ENCODE data around the gene PGM3. TPM values are rescaled to one million over a fixed set of nuclear protein-coding genes. Genes with fewer than 3 reads are reported as not detected.
A peak's percentile ranks its signal among the peaks of the same experiment; 100 is the strongest.

The PGM3 gene, protein sequence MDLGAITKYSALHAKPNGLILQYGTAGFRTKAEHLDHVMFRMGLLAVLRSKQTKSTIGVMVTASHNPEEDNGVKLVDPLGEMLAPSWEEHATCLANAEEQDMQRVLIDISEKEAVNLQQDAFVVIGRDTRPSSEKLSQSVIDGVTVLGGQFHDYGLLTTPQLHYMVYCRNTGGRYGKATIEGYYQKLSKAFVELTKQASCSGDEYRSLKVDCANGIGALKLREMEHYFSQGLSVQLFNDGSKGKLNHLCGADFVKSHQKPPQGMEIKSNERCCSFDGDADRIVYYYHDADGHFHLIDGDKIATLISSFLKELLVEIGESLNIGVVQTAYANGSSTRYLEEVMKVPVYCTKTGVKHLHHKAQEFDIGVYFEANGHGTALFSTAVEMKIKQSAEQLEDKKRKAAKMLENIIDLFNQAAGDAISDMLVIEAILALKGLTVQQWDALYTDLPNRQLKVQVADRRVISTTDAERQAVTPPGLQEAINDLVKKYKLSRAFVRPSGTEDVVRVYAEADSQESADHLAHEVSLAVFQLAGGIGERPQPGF
- total RNA-seq: 100 to 1,000 TPM in 1 of 4 donors, 10 to 100 TPM in 2, 1 to 10 TPM in 1; 7.9 to 291 (median 21.1) TPM

GRCh38 chr6:83192871-83193746 lies at the start of gene PGM3, which contains the start of gene RWDD2A:
Gene PGM3 (minus strand): TSS chr6:83193265. CDS start chr6:83191012, 2,253 bp downstream.
Gene RWDD2A (plus strand): TSS chr6:83193357. CDS start chr6:83194452, 1,095 bp downstream.
- WGBS, 2 donors (ENCODE audit: low coverage in 1 of 2): 1% methylated on average over 78 of the region's 88 CpGs; no CpG with 5 or more reads in 1 of the 2 donors
- peak; percentile 94 for DNase-seq
- Histone ChIP-seq H3K9me3 (no peaks in the 10 kb centered on the region), H3K27ac (peak within 1 kb of the TSS; percentile 85 to 87 (median 86)), H3K36me3 (peaks cover 0 to 3% (median 0%) of the 10 kb centered on the region in 4 donors), H3K4me3 (peak within 1 kb of the TSS; percentile 79 to 97 (median 90)), H3K27me3 (no peaks in the 10 kb centered on the region), H3K4me1 (peaks cover 5 to 28% (median 12%) of the 10 kb centered on the region in 4 donors)
- intact Hi-C loops (cut with DNase I; ENCODE audit: low total_unique reads): loop anchor here (10.0 kb wide), 1 partner anchor 128 kb away; the partner anchor contains the start of genes DOP1A and UBE3D
- no peak for TF ChIP-seq EP300 (IDR thresholded peaks at IDR 0.05; ENCODE audit: low read depth)
- TF ChIP-seq POLR2A (IDR thresholded peaks at IDR 0.05): peak; percentile 88
- TF ChIP-seq, protein P1, sequence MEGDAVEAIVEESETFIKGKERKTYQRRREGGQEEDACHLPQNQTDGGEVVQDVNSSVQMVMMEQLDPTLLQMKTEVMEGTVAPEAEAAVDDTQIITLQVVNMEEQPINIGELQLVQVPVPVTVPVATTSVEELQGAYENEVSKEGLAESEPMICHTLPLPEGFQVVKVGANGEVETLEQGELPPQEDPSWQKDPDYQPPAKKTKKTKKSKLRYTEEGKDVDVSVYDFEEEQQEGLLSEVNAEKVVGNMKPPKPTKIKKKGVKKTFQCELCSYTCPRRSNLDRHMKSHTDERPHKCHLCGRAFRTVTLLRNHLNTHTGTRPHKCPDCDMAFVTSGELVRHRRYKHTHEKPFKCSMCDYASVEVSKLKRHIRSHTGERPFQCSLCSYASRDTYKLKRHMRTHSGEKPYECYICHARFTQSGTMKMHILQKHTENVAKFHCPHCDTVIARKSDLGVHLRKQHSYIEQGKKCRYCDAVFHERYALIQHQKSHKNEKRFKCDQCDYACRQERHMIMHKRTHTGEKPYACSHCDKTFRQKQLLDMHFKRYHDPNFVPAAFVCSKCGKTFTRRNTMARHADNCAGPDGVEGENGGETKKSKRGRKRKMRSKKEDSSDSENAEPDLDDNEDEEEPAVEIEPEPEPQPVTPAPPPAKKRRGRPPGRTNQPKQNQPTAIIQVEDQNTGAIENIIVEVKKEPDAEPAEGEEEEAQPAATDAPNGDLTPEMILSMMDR (IDR thresholded peaks at IDR 0.05): no peak
- TF ChIP-seq POLR2AphosphoS5 (IDR thresholded peaks at IDR 0.05): peak; percentile 91 to 97 (median 93)
- in situ Hi-C loops (cut with MboI; ENCODE audit: low pct_ligation_motif_present in 1 of 4, low pct_unique_long_range_greater_than_20kb in 1 of 4, low sequenced_read_pairs in 3 of 4): loop anchor here in 1 of 4 donors (25.0 kb wide), 1 partner anchor 956 kb away; the partner anchor contains the start of gene IBTK

DNA sequence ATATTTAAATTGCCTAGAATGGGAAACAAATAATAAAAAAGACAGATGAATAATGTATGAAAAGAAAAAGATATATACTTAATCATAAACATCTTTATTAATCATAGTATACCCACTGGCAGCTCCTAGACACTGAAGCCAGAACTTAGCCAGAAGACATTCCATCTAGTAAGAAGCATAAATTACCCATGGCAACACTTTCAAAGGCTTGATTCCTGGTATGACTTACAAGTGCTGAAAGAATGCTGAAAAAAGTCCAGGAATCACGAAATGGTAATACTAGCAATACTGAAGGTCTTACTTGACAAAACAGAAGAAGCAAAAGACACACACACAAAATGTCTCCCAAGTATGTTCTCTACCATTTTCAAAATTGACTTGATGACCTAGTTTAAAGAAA lies 38.1 kb upstream of the PGM3 start:
- Histone ChIP-seq H3K9me3 (no peaks in the 10 kb centered on the region), H3K4me1 (no peaks in the 10 kb centered on the region), H3K27me3 (no peaks in the 10 kb centered on the region), H3K27ac (no peak overlapping the region), H3K36me3 (no peaks in the 10 kb centered on the region), H3K4me3 (no peak overlapping the region)
- DNase-seq: no peak
- no peak for TF ChIP-seq EP300 (IDR thresholded peaks at IDR 0.05; ENCODE audit: low read depth)
- no peak for TF ChIP-seq POLR2AphosphoS5 (IDR thresholded peaks at IDR 0.05)
- TF ChIP-seq POLR2A (IDR thresholded peaks at IDR 0.05): no peak
- TF ChIP-seq, protein P1 (IDR thresholded peaks at IDR 0.05): no peak
- in situ Hi-C loops (cut with MboI; ENCODE audit: low pct_ligation_motif_present in 1 of 4, low pct_unique_long_range_greater_than_20kb in 1 of 4, low sequenced_read_pairs in 3 of 4): no loop called here
- WGBS, 2 donors (ENCODE audit: low coverage in 1 of 2): 63 to 70% methylated on average over 1 of the region's 1 CpG
- intact Hi-C loops (cut with DNase I; ENCODE audit: low total_unique reads): no loop called here

DNA sequence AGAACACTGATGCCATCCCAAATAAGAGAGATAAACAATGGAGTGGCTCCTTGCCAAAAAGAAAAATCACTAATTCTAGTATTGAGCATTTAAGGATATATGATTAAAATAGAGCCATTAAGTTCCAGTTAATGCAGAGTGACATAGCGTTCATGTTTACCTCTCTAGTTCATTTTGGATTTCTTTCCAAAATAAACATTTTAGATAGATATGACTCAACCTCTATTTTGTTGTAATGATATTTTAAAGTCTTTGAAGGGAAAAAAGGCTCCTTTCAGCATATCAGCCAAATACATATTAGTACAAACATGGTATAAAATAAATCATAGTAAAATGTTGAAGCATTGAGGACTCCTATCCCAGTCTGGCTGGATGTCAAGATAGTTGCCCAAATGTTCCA lies 33.5 kb upstream of the PGM3 start:
- H3K27ac ChIP-seq: no peak overlapping the region
- H3K4me3 ChIP-seq: no peak overlapping the region
- no peaks in the 10 kb centered on the region for H3K4me1 ChIP-seq
- in situ Hi-C loops (cut with MboI; ENCODE audit: low pct_ligation_motif_present in 1 of 4, low pct_unique_long_range_greater_than_20kb in 1 of 4, low sequenced_read_pairs in 3 of 4): loop anchor here (10.0 kb wide), 2 partner anchors 188 to 288 kb away; partner anchors contain the start of gene PRSS35 (in 2 of the 4)
- intact Hi-C loops (cut with DNase I; ENCODE audit: low total_unique reads): no loop called here
- no peak for DNase-seq
- H3K36me3 ChIP-seq: no peaks in the 10 kb centered on the region
- WGBS, 2 donors (ENCODE audit: low coverage in 1 of 2): 49 to 64% methylated on average over 1 of the region's 1 CpG
- H3K27me3 ChIP-seq: no peaks in the 10 kb centered on the region
- TF ChIP-seq EP300 (IDR thresholded peaks at IDR 0.05; ENCODE audit: low read depth): no peak
- no peak for TF ChIP-seq POLR2AphosphoS5 (IDR thresholded peaks at IDR 0.05)
- no peak for TF ChIP-seq POLR2A (IDR thresholded peaks at IDR 0.05)
- TF ChIP-seq, protein P1 (IDR thresholded peaks at IDR 0.05): no peak
- H3K9me3 ChIP-seq: no peaks in the 10 kb centered on the region
